WTC11 (cell line): ENCODE results near the gene PITPNC1. TPM values are rescaled to one million over a fixed set of nuclear protein-coding genes. Genes with fewer than 3 reads are reported as not detected.

Experiments used
- ATAC-seq: fragments of 200-7000 bp; cut with Tn5 transposase; 2 replicates; pipeline ENCODE4 v1.10.0; 2021; ENCODE audit warnings: mild to moderate bottlenecking, moderate library complexity
- CTCF ChIA-PET: fragments of 300-600 bp; sonication (Branson Sonifier 250); formaldehyde crosslinking; loops from one replicate; lab custom pipeline; 2021; ENCODE audit warnings: antibody characterized with exemption; lab: Charles Lee
- POLR2A ChIA-PET: fragments of 350-600 bp; sonication (Branson Sonifier 250); formaldehyde crosslinking; loops from one replicate; lab custom pipeline; 2021; ENCODE audit warnings: antibody characterized with exemption; lab: Charles Lee
- DNase-seq: peaks from one replicate; pipeline ENCODE4 v3.0.0; 2021; ENCODE audit warnings: low spot score
- H3K27ac Mint-ChIP-seq: 2 replicates; pipeline ENCODE4 v1.8.0; 2021; ENCODE audit warnings: mixed read lengths
- H3K27me3 Mint-ChIP-seq: 2 replicates; pipeline ENCODE4 v1.8.0; 2021; ENCODE audit warnings: low read depth, mild to moderate bottlenecking, moderate library complexity, mixed read lengths
- H3K36me3 Mint-ChIP-seq: 2 replicates; pipeline ENCODE4 v1.8.0; 2021; ENCODE audit warnings: mixed read lengths
- H3K4me1 Mint-ChIP-seq: 2 replicates; pipeline ENCODE4 v1.8.0; 2022; ENCODE audit warnings: mixed read lengths
- H3K4me3 Mint-ChIP-seq: 2 replicates; pipeline ENCODE4 v1.8.0; 2021; ENCODE audit warnings: mild to moderate bottlenecking, moderate library complexity, mixed read lengths
- H3K9me3 Mint-ChIP-seq: 2 replicates; pipeline ENCODE4 v1.8.0; 2021; ENCODE audit warnings: mixed read lengths
- AR ChIP-seq: fragments of 250-450 bp; sonication (Bioruptor Pico); IDR thresholded peaks from 2 replicates; pipeline ENCODE4 v1.9.0; 2021; ENCODE audit warnings: mild to moderate bottlenecking
- CBFB ChIP-seq: sonication (generic); formaldehyde crosslinking; IDR thresholded peaks from 2 replicates; pipeline ENCODE4 v1.8.1; 2022; ENCODE audit warnings: mild to moderate bottlenecking, low read depth, missing genetic modification reagents
- FOXP1 ChIP-seq: sonication (generic); formaldehyde crosslinking; IDR thresholded peaks from 2 replicates; pipeline ENCODE4 v1.8.0; 2022; ENCODE audit warnings: missing genetic modification reagents, mild to moderate bottlenecking, moderate library complexity, borderline replicate concordance
- HMGXB4 ChIP-seq: sonication (generic); formaldehyde crosslinking; IDR thresholded peaks from 2 replicates; pipeline ENCODE4 v1.8.1; 2023; ENCODE audit warnings: mild to moderate bottlenecking, moderate library complexity, missing genetic modification reagents
- NR3C1 ChIP-seq: sonication (generic); formaldehyde crosslinking; conservative IDR thresholded peaks from 2 replicates; pipeline ENCODE4 v1.8.1; 2023; ENCODE audit warnings: low read depth, mild to moderate bottlenecking, missing genetic modification reagents
- SOX15 ChIP-seq: fragments of 250-450 bp; sonication (Bioruptor Pico); IDR thresholded peaks from 2 replicates; pipeline ENCODE4 v1.9.0; 2021; ENCODE audit warnings: mild to moderate bottlenecking
- TEAD1 ChIP-seq: sonication (generic); formaldehyde crosslinking; IDR thresholded peaks from 2 replicates; pipeline ENCODE4 v1.8.0; 2022; ENCODE audit warnings: mild to moderate bottlenecking, missing genetic modification reagents
- TEAD4 ChIP-seq: sonication (generic); formaldehyde crosslinking; IDR thresholded peaks from 2 replicates; pipeline ENCODE4 v1.8.0; 2022; ENCODE audit warnings: mild to moderate bottlenecking, missing genetic modification reagents
- ZBTB21 ChIP-seq: sonication (generic); formaldehyde crosslinking; IDR thresholded peaks from 2 replicates; pipeline ENCODE4 v1.8.1; 2023; ENCODE audit warnings: mild to moderate bottlenecking, missing genetic modification reagents, borderline replicate concordance
- ZNF416 ChIP-seq: fragments of 250-450 bp; sonication (Bioruptor Pico); IDR thresholded peaks from 2 replicates; pipeline ENCODE4 v1.9.0; 2021; ENCODE audit warnings: mild to moderate bottlenecking, inconsistent platforms
- ZNF425 ChIP-seq: fragments of 250-450 bp; sonication (Bioruptor Pico); conservative IDR thresholded peaks from 2 replicates; pipeline ENCODE4 v1.9.0; 2021; ENCODE audit warnings: mild to moderate bottlenecking
- total RNA-seq: library from RNA; stranded (reverse); gene quantifications from 3 replicates; pipeline ENCODE4 v1.2.3, GENCODE V29; 2021
- TF ChIP-seq, protein P1 (sequence below): sonication (generic); formaldehyde crosslinking; IDR thresholded peaks from 2 replicates; pipeline ENCODE4 v1.8.1; 2022; ENCODE audit warnings: missing genetic modification reagents, borderline replicate concordance
- TF ChIP-seq, protein P2 (sequence below): sonication (generic); formaldehyde crosslinking; IDR thresholded peaks from 2 replicates; pipeline ENCODE4 v1.8.0; 2022; ENCODE audit warnings: mild to moderate bottlenecking, missing genetic modification reagents

PITPNC1 gene
- total RNA-seq, 1 experiment from 2014 or later = 39.8 TPM

GRCh38 chr17:67657596-67657995 is 280.5 kb downstream of the PITPNC1 start:
- ATAC-seq (no peak), DNase-seq (no peak)
- no peaks in the 10 kb centered on the region for H3K4me1 Mint-ChIP-seq
- H3K9me3 Mint-ChIP-seq = peaks cover 30% of the 10 kb centered on the region
- no peak overlapping the region for H3K4me3 Mint-ChIP-seq
- ChIA-PET POLR2A (no interaction called here), CTCF (interaction anchor here (0.9 to 1.2 kb wide), 2 partner anchors 28 to 930 kb away, joined by 3 to 4 read pairs; no protein-coding TSS in a partner anchor)
- peaks cover 27% of the 10 kb centered on the region for H3K36me3 Mint-ChIP-seq
- no peak overlapping the region for H3K27ac Mint-ChIP-seq
- no peak for TF ChIP-seq ZBTB21 (CRISPR knock-in tag)
- no peak for TF ChIP-seq TEAD1 (CRISPR knock-in tag)
- no peak for TF ChIP-seq ZNF416 (CRISPR knock-in tag)
- TF ChIP-seq, protein P1, sequence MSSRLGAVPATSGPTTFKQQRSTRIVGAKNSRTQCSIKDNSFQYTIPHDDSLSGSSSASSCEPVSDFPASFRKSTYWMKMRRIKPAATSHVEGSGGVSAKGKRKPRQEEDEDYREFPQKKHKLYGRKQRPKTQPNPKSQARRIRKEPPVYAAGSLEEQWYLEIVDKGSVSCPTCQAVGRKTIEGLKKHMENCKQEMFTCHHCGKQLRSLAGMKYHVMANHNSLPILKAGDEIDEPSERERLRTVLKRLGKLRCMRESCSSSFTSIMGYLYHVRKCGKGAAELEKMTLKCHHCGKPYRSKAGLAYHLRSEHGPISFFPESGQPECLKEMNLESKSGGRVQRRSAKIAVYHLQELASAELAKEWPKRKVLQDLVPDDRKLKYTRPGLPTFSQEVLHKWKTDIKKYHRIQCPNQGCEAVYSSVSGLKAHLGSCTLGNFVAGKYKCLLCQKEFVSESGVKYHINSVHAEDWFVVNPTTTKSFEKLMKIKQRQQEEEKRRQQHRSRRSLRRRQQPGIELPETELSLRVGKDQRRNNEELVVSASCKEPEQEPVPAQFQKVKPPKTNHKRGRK (CRISPR knock-in tag) = no peak
- TF ChIP-seq, protein P2, sequence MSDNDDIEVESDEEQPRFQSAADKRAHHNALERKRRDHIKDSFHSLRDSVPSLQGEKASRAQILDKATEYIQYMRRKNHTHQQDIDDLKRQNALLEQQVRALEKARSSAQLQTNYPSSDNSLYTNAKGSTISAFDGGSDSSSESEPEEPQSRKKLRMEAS = no peak
- TF ChIP-seq NR3C1 = no peak
- TF ChIP-seq CBFB (CRISPR knock-in tag) = no peak
- no peaks in the 10 kb centered on the region for H3K27me3 Mint-ChIP-seq

DNA sequence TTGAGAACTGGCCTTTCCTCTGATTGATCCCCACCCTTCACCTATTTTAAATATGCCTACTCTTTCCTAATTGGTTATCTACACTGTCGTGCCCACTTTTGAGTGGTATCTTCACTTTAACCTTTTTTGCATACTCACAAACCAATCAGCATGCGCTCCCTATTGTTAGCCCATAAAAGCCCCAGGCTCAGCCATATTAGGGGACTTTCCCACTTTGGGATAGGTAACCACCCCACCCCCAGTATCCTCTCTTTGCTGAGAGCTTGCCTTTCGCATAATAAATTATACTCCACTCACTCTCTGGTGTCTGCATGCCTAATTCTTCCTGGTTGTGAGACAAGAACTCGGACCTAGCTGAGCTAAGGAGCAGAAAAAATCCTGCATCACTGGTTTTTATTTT is 281.2 kb downstream of the PITPNC1 start:
- CTCF ChIA-PET = interaction anchor here (1.2 to 1.9 kb wide), 2 partner anchors 9 to 29 kb away, joined by 4 to 7 read pairs; no protein-coding TSS in a partner anchor
- no peaks in the 10 kb centered on the region for H3K27me3 Mint-ChIP-seq
- TF ChIP-seq FOXP1 (CRISPR knock-in tag) (no peak), ZNF416 (CRISPR knock-in tag) (no peak)
- TF ChIP-seq, all 79 proteins: peak for 0
- H3K4me1 Mint-ChIP-seq = no peaks in the 10 kb centered on the region
- POLR2A ChIA-PET = no interaction called here
- peaks cover 34% of the 10 kb centered on the region for H3K9me3 Mint-ChIP-seq
- H3K27ac Mint-ChIP-seq = no peak overlapping the region
- DNase-seq (no peak), ATAC-seq (no peak)
- H3K4me3 Mint-ChIP-seq = no peak overlapping the region
- H3K36me3 Mint-ChIP-seq = peaks cover 31% of the 10 kb centered on the region

DNA sequence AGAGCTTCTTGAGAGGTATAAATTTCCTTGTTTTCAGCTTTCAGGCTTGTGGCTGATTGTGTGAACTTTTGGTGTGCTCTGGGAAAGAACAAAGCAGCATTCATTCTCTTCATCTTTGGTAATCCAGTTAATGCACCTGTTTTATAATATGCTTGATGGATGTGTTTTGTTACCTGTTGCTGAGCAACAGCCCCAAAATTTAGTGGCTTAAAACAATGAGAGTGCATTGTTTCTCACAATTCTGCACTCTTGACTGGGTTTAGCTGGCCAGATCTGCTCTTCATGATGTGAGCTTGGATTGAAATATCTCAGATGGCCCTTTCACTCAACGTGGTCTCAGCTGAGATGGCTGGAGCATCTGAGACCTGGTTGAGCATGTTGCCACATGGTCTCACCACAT is 281.9 kb downstream of the PITPNC1 start:
- Mint-ChIP-seq H3K27ac (peak overlapping the region; percentile 65; the same call in 1 of the 2 replicates), H3K27me3 (no peaks in the 10 kb centered on the region), H3K9me3 (peaks cover 34% of the 10 kb centered on the region), H3K4me1 (no peaks in the 10 kb centered on the region), H3K36me3 (peaks cover 31% of the 10 kb centered on the region), H3K4me3 (no peak overlapping the region)
- DNase-seq (no peak), ATAC-seq (no peak)
- TF ChIP-seq ZNF425 (CRISPR knock-in tag) (no peak), HMGXB4 (CRISPR knock-in tag) (no peak), SOX15 (CRISPR knock-in tag) (no peak), TEAD4 (CRISPR knock-in tag) (no peak), AR (CRISPR knock-in tag) (no peak)
- CTCF ChIA-PET = interaction anchor here (1.9 kb wide), 1 partner anchor 9 kb away, joined by 7 read pairs; no protein-coding TSS in a partner anchor
- POLR2A ChIA-PET = no interaction called here
